GM19455 (cell line): ENCODE data around the gene RAB35.

ENCODE experiments used
- ATAC-seq: cut with Tn5 transposase; IDR thresholded peaks from one replicate; pipeline ENCODE4 v1.9.1; 2021; ENCODE audit not compliant: unreplicated experiment

Gene RAB35

GRCh38 chr12:120116441-120116791 is at the start of gene RAB35:
TSS of gene RAB35 (minus strand) at chr12:120116753. CDS start at chr12:120116650, 103 bp downstream.
- ATAC-seq, result peak; percentile 6

- no peak for ATAC-seq
These were observed 47.7 kb upstream of the RAB35 start for GRCh38 chr12:120164293-120164692.

- ATAC-seq, result no peak
These were observed 46.2 kb upstream of the RAB35 start for GRCh38 chr12:120162763-120163162.

GRCh38 chr12:120161852-120162251 is 45.3 kb upstream of the RAB35 start:
- ATAC-seq, result no peak

GRCh38 chr12:120159509-120160237 is 43.1 kb upstream of the RAB35 start:
- ATAC-seq, result no peak

- no peak for ATAC-seq
These were observed 41.8 kb upstream of the RAB35 start for GRCh38 chr12:120158351-120158750.

- no peak for ATAC-seq
These were observed 41.1 kb upstream of the RAB35 start for GRCh38 chr12:120157678-120158077.

- peak; percentile 52 for ATAC-seq
These were observed 40.0 kb upstream of the RAB35 start for GRCh38 chr12:120156315-120157259.

GRCh38 chr12:120155072-120155471 is 38.5 kb upstream of the RAB35 start:
- no peak for ATAC-seq

- no peak for ATAC-seq
These were observed 34.5 kb upstream of the RAB35 start for GRCh38 chr12:120150919-120151525.

GRCh38 chr12:120148011-120148410 is 31.5 kb upstream of the RAB35 start:
- ATAC-seq, result no peak

- no peak for ATAC-seq
These were observed 28.6 kb upstream of the RAB35 start for GRCh38 chr12:120145164-120145563.

- no peak for ATAC-seq
These were observed 27.7 kb upstream of the RAB35 start for GRCh38 chr12:120144215-120144614.

- ATAC-seq, result no peak
These were observed 25.8 kb upstream of the RAB35 start for GRCh38 chr12:120142231-120142877.

- no peak for ATAC-seq
These were observed 24.8 kb upstream of the RAB35 start for GRCh38 chr12:120141336-120141735.

GRCh38 chr12:120140603-120141002 is 24.1 kb upstream of the RAB35 start:
- no peak for ATAC-seq

GRCh38 chr12:120139958-120140357 is 23.4 kb upstream of the RAB35 start:
- no peak for ATAC-seq

- no peak for ATAC-seq
These were observed 21.8 kb upstream of the RAB35 start for GRCh38 chr12:120138366-120138765.

GRCh38 chr12:120137833-120138232 is 21.3 kb upstream of the RAB35 start:
- no peak for ATAC-seq

GRCh38 chr12:120136093-120136770 is 19.7 kb upstream of the RAB35 start:
- ATAC-seq, result no peak
